ENCODE measurements around the gene PAX7.

DNA sequence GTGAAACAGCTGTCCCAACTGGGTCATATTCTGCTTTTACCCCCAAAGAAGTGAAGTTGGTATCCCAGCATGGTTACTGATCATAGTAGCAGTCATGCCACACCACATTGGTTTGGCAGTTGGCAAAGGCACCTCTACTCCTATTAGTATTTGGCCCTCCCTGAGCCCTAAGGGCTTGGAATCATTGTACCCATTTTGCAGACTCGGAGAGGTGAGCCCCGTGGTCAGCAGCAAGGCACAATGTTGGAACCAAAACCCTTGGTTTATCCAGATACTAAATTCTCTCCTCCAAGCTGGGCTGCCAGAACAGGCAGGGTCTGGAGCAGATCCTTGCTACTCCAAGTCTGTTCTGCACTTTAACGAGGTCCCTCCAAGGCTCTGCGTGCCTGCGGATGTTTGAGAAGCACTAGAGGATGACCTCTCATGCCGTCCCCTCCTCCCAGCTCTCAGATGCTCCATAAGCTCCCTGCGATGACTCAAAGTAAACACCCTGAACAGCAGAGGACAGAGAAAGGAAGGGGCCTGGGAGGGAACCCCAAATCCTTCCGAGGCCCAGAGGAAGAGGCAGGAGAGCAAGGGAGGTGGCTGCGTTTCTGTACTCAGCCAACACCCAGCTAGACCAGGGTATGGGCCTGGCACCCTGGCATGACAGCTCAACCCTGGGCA, 89.3 kb downstream of the PAX7 start:
- TF ChIP-seq, protein P1, sequence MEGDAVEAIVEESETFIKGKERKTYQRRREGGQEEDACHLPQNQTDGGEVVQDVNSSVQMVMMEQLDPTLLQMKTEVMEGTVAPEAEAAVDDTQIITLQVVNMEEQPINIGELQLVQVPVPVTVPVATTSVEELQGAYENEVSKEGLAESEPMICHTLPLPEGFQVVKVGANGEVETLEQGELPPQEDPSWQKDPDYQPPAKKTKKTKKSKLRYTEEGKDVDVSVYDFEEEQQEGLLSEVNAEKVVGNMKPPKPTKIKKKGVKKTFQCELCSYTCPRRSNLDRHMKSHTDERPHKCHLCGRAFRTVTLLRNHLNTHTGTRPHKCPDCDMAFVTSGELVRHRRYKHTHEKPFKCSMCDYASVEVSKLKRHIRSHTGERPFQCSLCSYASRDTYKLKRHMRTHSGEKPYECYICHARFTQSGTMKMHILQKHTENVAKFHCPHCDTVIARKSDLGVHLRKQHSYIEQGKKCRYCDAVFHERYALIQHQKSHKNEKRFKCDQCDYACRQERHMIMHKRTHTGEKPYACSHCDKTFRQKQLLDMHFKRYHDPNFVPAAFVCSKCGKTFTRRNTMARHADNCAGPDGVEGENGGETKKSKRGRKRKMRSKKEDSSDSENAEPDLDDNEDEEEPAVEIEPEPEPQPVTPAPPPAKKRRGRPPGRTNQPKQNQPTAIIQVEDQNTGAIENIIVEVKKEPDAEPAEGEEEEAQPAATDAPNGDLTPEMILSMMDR (IDR thresholded peaks at IDR 0.05), result no peak
- no peak for TF ChIP-seq ZFX (IDR thresholded peaks at IDR 0.05; ENCODE audit: borderline replicate concordance)
